Upper lobe of left lung (tissue), 6 donors: ENCODE results near the gene MORC1. TPM values are rescaled to one million over a fixed set of nuclear protein-coding genes. Genes with fewer than 3 reads are reported as not detected.

Source experiments
- ATAC-seq, 2 donors: fragments of 200-7000 bp; cut with Tn5 transposase; one replicate each; pipeline ENCODE4 v1.9.1; 2022; ENCODE audit warnings: mild to moderate bottlenecking in 2 of 2, moderate library complexity in 2 of 2; ENCODE audit not compliant: low FRiP score in 2 of 2
- DNase-seq, 2 donors: peaks; one replicate each; pipeline ENCODE4 v3.0.0-alpha.2; 2019 to 2020
- H3K27ac ChIP-seq, 4 donors: fragments of 200-600 bp; sonication (generic); one replicate each; pipeline ENCODE4 v1.5.1; 2016 to 2019
- H3K27me3 ChIP-seq, 4 donors: fragments of 200-600 bp; sonication (generic); one replicate each; pipeline ENCODE4 v1.5.1; 2017 to 2019
- H3K36me3 ChIP-seq, 4 donors: fragments of 200-600 bp; sonication (generic); one replicate each; pipeline ENCODE4 v1.5.1; 2016 to 2019
- H3K4me1 ChIP-seq, 4 donors: fragments of 200-600 bp; sonication (generic); one replicate each; pipeline ENCODE4 v1.5.1; 2018 to 2019
- H3K4me3 ChIP-seq, 4 donors: fragments of 200-600 bp; sonication (generic); one replicate each; pipeline ENCODE4 v1.5.1; 2017 to 2019; ENCODE audit warnings: mild to moderate bottlenecking in 2 of 4, moderate library complexity in 1 of 4
- H3K9me3 ChIP-seq, 4 donors: fragments of 200-600 bp; sonication (generic); one replicate each; pipeline ENCODE4 v1.5.1; 2018 to 2019
- CTCF ChIP-seq, 6 experiments: fragments of 450-650 bp in 4 of 6; fragments of 200-600 bp in 2 of 6; sonication (generic) in 2 of 6; IDR thresholded peaks; one replicate each; pipeline ENCODE4 v1.5.1; 2016 to 2019; ENCODE audit warnings: antibody characterized with exemption in 6 of 6
- EP300 ChIP-seq, 4 donors: sonication (generic); formaldehyde crosslinking; IDR thresholded peaks; one replicate each; pipeline ENCODE4 v1.5.1; 2017; ENCODE audit warnings: antibody characterized with exemption in 4 of 4, control low read depth in 2 of 4
- POLR2A ChIP-seq, 4 donors: fragments of 450-650 bp; IDR thresholded peaks; one replicate each; pipeline ENCODE4 v1.5.1; 2016 to 2017; ENCODE audit warnings: antibody characterized with exemption in 4 of 4, mild to moderate bottlenecking in 2 of 4
- POLR2AphosphoS5 ChIP-seq, 2 donors: sonication (generic); formaldehyde crosslinking; IDR thresholded peaks; one replicate each; pipeline ENCODE4 v1.5.1; 2017; ENCODE audit warnings: antibody characterized with exemption in 2 of 2
- WGBS, 2 donors: methylation state at CpG; one replicate each; pipeline ENCODE4 v1.1.5; 2017 to 2018; 5-methylcytosine and 5-hydroxymethylcytosine counted together
- total RNA-seq, 6 donors: library from RNA; depleted of rRNA in 4 of 6; stranded (reverse); fragments of >200 nt in 4 of 6; gene quantifications; one replicate each; pipeline versions ENCODE4 v1.1.0 to v1.2.1, GENCODE V29; 2016 to 2021
- donor health status: DM: no; HTN: no; CAD: no; lungs with moderate emphysema.
- donor health status: DM: no; HTN: yes; CAD: no; lungs with severe emphysema.

Gene MORC1
- total RNA-seq, 6 donors from 2014 or later, result 0.15 TPM; not detected in 5

DNA sequence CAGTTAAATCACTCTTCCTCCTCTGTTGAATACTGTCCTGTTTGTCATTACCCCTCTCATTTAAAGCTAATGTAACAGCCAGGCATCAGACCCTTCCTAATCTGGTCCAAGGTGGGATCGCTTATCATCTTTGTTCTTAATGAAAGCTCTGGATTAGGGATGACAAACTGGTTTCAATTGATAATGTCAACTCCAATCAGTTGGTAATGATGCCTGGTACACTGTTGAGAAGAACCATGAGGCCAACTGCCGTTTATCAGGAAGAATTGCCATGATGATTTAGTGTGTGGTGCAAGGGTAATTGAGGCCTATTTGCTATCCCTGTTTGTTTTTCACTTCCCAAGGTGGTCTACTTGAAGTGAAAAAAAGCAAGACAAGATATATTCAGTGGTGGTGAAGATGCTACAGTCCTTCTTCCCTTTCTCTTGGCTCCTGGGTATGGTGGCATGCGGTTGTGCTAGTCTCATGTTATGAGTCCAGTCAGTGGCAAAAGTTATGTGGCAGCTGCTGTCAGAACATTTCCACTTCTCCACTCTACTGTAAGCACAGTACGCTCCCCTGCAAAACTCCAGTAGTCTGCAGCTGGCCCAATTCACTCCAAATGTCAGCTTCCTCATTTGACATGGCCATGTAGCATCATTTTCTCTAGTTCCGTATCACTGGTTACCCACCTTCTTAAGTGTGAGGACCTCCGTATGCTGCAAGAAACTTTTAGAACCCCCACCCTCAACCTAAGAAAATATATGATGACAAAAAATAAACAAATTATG is 72.5 kb downstream of the MORC1 start:
- Histone ChIP-seq H3K4me3 (no peak overlapping the region), H3K36me3 (no peaks in the 10 kb centered on the region), H3K9me3 (no peaks in the 10 kb centered on the region), H3K27ac (no peak overlapping the region), H3K4me1 (no peaks in the 10 kb centered on the region), H3K27me3 (no peaks in the 10 kb centered on the region)
- ATAC-seq (peak in 1 of 2 donors; percentile 21), DNase-seq (no peak)
- 87 to 93% methylated on average over 6 of the region's 6 CpGs for WGBS, 2 donors
- TF ChIP-seq POLR2AphosphoS5 (IDR thresholded peaks at IDR 0.05) (no peak), POLR2A (IDR thresholded peaks at IDR 0.05) (no peak), EP300 (IDR thresholded peaks at IDR 0.05) (no peak), CTCF (IDR thresholded peaks at IDR 0.05) (no peak)

DNA sequence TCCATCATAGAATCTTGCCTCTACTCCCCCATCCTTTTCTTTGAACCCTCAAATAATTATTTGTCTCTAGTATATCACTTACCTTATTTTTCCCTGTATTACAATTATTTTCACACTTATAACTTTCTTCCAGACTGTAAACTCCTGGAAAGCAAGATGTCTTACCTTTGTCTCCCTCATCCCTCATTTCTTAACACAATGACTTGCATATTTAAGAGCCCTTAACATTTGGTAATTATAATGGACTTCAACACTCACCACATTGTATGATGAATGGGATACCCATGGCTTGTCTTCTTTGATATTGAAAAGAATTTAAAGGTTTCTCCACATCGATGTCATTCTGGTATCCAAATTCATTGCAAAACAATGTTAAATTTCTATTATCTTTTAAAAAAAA is 82.9 kb downstream of the MORC1 start:
- no peak for TF ChIP-seq CTCF (IDR thresholded peaks at IDR 0.05)

GRCh38 chr3:109033000-109033660 is 84.8 kb downstream of the MORC1 start:
- TF ChIP-seq POLR2A (IDR thresholded peaks at IDR 0.05) (no peak), CTCF (IDR thresholded peaks at IDR 0.05) (no peak), POLR2AphosphoS5 (IDR thresholded peaks at IDR 0.05) (no peak), EP300 (IDR thresholded peaks at IDR 0.05) (no peak)
- no peak for ATAC-seq
- Histone ChIP-seq H3K36me3 (no peaks in the 10 kb centered on the region), H3K4me1 (no peaks in the 10 kb centered on the region), H3K27me3 (no peaks in the 10 kb centered on the region), H3K4me3 (no peak overlapping the region), H3K27ac (no peak overlapping the region), H3K9me3 (no peaks in the 10 kb centered on the region)
- 38 to 47% methylated on average over 3 of the region's 3 CpGs for WGBS, 2 donors
- DNase-seq, result no peak

More for the DNA sequence above, 82.9 kb downstream of the MORC1 start:
- Histone ChIP-seq H3K27ac (no peak overlapping the region), H3K36me3 (no peaks in the 10 kb centered on the region), H3K9me3 (no peaks in the 10 kb centered on the region), H3K4me1 (no peaks in the 10 kb centered on the region), H3K4me3 (no peak overlapping the region), H3K27me3 (no peaks in the 10 kb centered on the region)
- DNase-seq (no peak), ATAC-seq (no peak)
- 93 to 98% methylated on average over 1 of the region's 1 CpG for WGBS, 2 donors

DNA sequence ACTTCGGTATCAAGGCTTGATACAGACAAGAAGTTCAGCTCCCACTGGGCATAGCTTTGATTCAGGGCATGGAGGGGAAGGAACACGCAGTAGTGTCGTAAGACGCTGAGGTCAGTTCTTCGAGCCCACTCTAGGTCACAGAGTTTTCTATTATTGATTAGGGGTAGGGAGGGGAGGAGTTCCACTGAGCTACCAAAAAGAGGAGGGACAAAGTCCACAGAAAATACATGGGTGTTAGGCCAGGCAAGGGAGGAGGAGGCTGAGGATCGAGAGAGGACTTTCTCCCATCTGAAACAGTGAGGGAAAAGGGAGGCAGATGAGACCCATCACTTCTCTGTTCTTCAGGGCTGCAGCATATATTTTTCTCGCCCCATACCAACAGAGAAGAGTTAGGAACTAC is 89.2 kb downstream of the MORC1 start:
- no peak overlapping the region for H3K27ac ChIP-seq
- WGBS, 2 donors, result 91 to 93% methylated on average over 7 of the region's 7 CpGs

More for the DNA sequence above, 89.2 kb downstream of the MORC1 start:
- no peaks in the 10 kb centered on the region for H3K9me3 ChIP-seq
- H3K4me3 ChIP-seq, result no peak overlapping the region
- no peaks in the 10 kb centered on the region for H3K36me3 ChIP-seq
- no peaks in the 10 kb centered on the region for H3K27me3 ChIP-seq
- TF ChIP-seq POLR2AphosphoS5 (IDR thresholded peaks at IDR 0.05), result no peak
- no peak for TF ChIP-seq EP300 (IDR thresholded peaks at IDR 0.05)
- no peak for TF ChIP-seq CTCF (IDR thresholded peaks at IDR 0.05)
- TF ChIP-seq POLR2A (IDR thresholded peaks at IDR 0.05), result no peak
- DNase-seq (no peak), ATAC-seq (no peak)
- no peaks in the 10 kb centered on the region for H3K4me1 ChIP-seq
